22Rv1 (cell line): Measurements from ENCODE around the gene EPB42.
"Not testable (repeated sequence)": the region's sequence is repeated elsewhere in the genome, so short reads cannot be mapped to it uniquely, and the experiment has no call there.

Source experiments
- H3K27ac ChIP-seq: fragments of 450-650 bp; 2 replicates; pipeline ENCODE4 v1.5.1; 2017
- CTCF ChIP-seq: fragments of 450-650 bp; IDR thresholded peaks from 2 replicates; pipeline ENCODE4 v1.5.1; 2017; ENCODE audit warnings: mild to moderate bottlenecking
- ZFX ChIP-seq: fragments of 450-650 bp; IDR thresholded peaks from 2 replicates; pipeline ENCODE4 v1.6.1; 2017; ENCODE audit warnings: antibody characterized with exemption, borderline replicate concordance

EPB42 gene

DNA sequence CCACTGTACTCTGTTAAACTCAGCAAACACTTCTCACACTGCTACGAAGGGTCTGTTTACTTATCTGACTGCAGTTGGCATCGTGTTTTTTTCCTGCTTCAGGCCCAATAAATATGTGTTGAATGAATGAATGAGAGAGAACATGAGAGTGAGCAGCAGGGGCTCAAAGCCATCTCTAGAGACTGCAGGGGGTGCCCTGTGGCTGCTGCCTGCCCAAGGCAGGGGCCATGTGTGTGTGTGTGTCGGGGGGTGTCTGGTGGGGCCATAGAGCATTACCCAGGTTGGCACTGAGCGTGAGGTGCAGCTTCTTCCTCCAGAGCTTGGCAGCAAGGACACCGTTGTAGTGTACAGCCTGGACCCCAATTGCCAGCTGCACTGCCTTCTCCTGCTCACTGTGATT lies 14.8 kb downstream of the EPB42 start:
- TF ChIP-seq ZFX (no peak), CTCF (no peak)
- H3K27ac ChIP-seq, result no peak overlapping the region

GRCh38 chr15:43204016-43204901 lies 16.6 kb downstream of the EPB42 start:
- TF ChIP-seq ZFX (no peak), CTCF (peak; percentile 82)
- no peak overlapping the region for H3K27ac ChIP-seq

GRCh38 chr15:43199945-43200488 lies 20.8 kb downstream of the EPB42 start:
- no peak for TF ChIP-seq CTCF
- no peak for TF ChIP-seq ZFX
- no peak overlapping the region for H3K27ac ChIP-seq

DNA sequence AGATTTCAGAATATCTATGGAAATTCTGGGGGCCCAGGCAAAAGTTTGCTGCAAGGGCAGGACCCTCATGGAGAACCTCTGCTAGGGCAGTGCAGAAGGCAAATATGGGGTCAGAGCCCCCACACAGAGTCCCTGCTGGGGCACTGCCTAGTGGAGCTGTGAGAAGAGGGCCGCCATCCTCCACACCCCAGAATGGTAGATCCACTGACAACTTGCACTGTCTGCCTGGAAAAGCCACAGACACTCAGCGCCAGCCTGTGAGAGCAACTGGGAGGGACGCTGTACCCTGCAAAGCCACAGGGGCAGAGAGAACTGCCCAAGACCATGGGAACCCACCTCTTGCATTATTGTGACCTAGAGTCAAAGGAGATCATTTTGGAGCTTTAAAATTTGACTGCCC lies 21.8 kb downstream of the EPB42 start:
- no peak overlapping the region for H3K27ac ChIP-seq
- no peak for TF ChIP-seq CTCF
- no peak for TF ChIP-seq ZFX

GRCh38 chr15:43198556-43198955 lies 22.3 kb downstream of the EPB42 start:
- not testable (repeated sequence) for H3K27ac ChIP-seq

DNA sequence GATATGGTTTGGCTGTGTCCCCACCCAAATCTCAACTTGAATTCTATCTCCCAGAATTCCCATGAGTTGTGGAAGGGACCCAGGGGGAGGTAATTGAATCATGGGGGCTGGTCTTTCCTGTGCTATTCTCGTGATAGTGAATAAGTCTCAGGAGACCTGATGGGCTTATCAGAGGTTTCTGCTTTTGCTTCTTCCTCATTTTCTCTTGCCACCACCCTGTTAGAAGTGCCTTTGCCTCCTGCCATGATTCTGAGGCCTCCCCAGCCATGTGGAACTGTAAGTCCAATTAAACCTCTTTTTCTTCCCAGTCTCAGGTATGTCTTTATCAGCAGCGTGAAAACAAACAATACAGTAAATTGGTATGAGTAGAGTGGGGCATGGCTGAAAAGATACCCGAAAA lies 23.0 kb downstream of the EPB42 start:
- H3K27ac ChIP-seq, result not testable (repeated sequence)

- H3K27ac ChIP-seq, result no peak overlapping the region
- TF ChIP-seq ZFX (no peak), CTCF (no peak)
Observed at GRCh38 chr15:43196760-43197548, 23.9 kb downstream of the EPB42 start.

DNA sequence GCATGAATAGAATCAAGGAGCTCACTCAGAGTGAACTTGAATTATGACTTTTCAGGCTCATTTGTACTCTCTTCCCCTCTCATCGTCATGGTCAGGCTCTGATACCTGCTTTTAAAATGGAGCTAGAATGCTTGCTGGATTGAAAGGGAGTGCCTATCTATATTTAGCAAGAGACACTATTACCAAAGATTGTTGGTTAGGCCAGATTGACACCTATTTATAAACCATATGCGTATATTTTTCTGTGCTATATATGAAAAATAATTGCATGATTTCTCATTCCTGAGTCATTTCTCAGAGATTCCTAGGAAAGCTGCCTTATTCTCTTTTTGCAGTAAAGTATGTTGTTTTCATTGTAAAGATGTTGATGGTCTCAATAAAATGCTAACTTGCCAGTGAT lies 26.0 kb downstream of the EPB42 start:
- no peak overlapping the region for H3K27ac ChIP-seq
- no peak for TF ChIP-seq ZFX
- TF ChIP-seq CTCF, result no peak
